ENCODE measurements around the gene KLF13. TPM values are rescaled to one million over a fixed set of nuclear protein-coding genes. Genes with fewer than 3 reads are reported as not detected.

Gene KLF13
- total and polyA plus RNA-seq, 3 experiments from 2014 or later: 109 to 147 (median 145) TPM

GRCh38 chr15:31391687-31392671 lies 65.3 kb downstream of the KLF13 start:
- Histone ChIP-seq H3K27ac (ENCODE audit: low read depth, low read length) (peak overlapping the region; percentile 73), H3K4me3 (ENCODE audit: low read length) (peak overlapping the region; percentile 87), H3K9me3 (ENCODE audit: low read length) (no peaks in the 10 kb centered on the region), H3K27me3 (ENCODE audit: insufficient read depth, low read length, poor library complexity, severe bottlenecking) (no peaks in the 10 kb centered on the region), H3K36me3 (ENCODE audit: insufficient read depth, low read length) (no peaks in the 10 kb centered on the region), H3K4me1 (ENCODE audit: insufficient read depth, low read length) (peaks cover 33% of the 10 kb centered on the region)
- Mint-ChIP-seq H3K4me1 (peaks cover 49 to 69% (median 57%) of the 10 kb centered on the region in 3 donors), H3K36me3 (peaks cover 0 to 13% (median 0%) of the 10 kb centered on the region in 3 donors), H3K9me3 (no peaks in the 10 kb centered on the region), H3K4me3 (peak overlapping the region; percentile 87 to 98 (median 95)), H3K27me3 (peaks cover 0 to 1% of the 10 kb centered on the region in 2 donors), H3K27ac (peak overlapping the region; percentile 82 to 99 (median 98))
- ChIA-PET CTCF (interaction anchor here (0.8 to 5.8 kb wide), 14 partner anchors 9 to 192 kb away, joined by 3 to 29 read pairs (median 6); partner anchors contain the start of gene KLF13), POLR2A (interaction anchor here (0.6 to 2.8 kb wide), 20 partner anchors 14 to 128 kb away, joined by 3 to 53 read pairs (median 4); partner anchors contain the start of gene KLF13)
- DNase-seq: peak; percentile 78 to 91 (median 82)

DNA sequence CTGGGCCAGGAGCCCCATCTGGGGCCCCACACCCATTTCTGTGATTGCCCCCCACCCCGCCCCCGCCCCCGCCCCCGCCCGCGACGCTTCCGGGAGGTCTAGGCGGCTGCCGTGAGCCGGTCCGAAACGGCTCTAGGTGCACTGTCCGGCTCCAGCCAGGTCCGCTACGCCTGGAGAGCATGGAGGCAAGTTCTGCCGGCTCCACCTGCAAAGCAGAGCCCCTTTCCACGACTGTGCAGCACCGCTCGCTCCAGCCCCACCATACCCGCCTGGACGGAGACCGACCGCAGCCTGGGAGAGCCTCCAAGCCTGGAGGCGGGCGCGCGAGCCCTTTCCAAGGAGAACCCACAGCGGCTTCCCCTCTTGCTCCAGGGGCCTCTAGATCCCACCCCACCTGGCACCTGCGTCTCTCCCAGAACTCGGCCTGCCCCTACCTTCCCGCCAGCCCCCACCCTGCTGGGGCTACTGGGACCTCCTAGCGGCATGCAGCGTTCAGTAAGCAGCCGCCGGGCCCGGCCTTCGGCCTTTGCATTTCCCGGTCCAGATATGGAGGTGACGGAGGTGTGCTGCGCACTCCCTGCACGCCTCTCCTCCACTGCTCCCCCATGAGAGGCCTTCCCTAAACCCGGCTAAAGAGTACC lies 66.2 kb downstream of the KLF13 start:
- Mint-ChIP-seq H3K36me3 (peaks cover 0 to 12% (median 0%) of the 10 kb centered on the region in 3 donors), H3K9me3 (no peaks in the 10 kb centered on the region), H3K27ac (peak overlapping the region; percentile 82 to 99 (median 92)), H3K4me3 (peak overlapping the region; percentile 87 to 98 (median 95)), H3K4me1 (peaks cover 44 to 65% (median 50%) of the 10 kb centered on the region in 3 donors), H3K27me3 (peaks cover 0 to 1% of the 10 kb centered on the region in 2 donors)
- peak overlapping the region; percentile 56 for H3K4me3 ChIP-seq (ENCODE audit: low read length)
- ChIA-PET CTCF (interaction anchor here (0.8 to 5.8 kb wide), 12 partner anchors 10 to 95 kb away, joined by 3 to 29 read pairs (median 6); partner anchors contain the start of gene KLF13), POLR2A (interaction anchor here (1.0 to 2.8 kb wide), 16 partner anchors 13 to 129 kb away, joined by 3 to 53 read pairs (median 8); partner anchors contain the start of gene KLF13)
- peaks cover 26% of the 10 kb centered on the region for H3K4me1 ChIP-seq (ENCODE audit: insufficient read depth, low read length)
- no peak for DNase-seq
- no peaks in the 10 kb centered on the region for H3K27me3 ChIP-seq (ENCODE audit: insufficient read depth, low read length, poor library complexity, severe bottlenecking)
- no peaks in the 10 kb centered on the region for H3K9me3 ChIP-seq (ENCODE audit: low read length)
- H3K36me3 ChIP-seq (ENCODE audit: insufficient read depth, low read length): no peaks in the 10 kb centered on the region
- H3K27ac ChIP-seq (ENCODE audit: low read depth, low read length): peak overlapping the region; percentile 73

DNA sequence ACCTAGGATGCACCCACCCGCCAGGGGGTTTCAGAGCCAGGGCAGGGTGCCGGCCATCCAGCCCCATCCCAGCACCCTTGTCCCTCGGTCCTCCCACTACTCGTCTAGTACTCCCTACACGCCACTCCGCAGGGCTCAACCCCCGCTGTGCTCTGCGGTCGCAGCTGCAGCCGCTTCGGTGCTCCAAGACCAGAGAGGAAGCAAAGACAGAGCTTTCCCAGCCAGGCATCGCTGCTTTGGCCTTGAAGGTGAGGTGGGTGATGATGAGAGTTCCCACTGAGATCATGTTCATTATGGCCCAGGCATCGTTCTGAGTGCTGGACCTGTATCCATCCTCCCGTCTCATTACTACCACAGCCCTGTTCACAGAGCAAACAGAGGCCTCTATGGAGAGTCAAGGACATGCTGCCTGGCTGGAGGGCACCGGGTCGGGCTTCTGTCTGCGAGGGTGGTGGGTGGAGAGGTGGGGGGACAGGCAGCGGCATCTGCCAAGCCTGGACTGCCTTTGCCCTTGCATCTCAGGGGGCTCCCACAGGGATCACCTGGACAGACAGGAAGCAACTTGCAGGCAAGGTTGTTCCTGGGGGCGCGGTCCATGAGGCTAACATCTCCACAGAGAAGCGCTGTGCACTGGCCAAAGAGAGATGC lies 66.9 kb downstream of the KLF13 start:
- Mint-ChIP-seq H3K27me3 (peaks cover 0 to 1% of the 10 kb centered on the region in 2 donors), H3K36me3 (peaks cover 0 to 9% (median 0%) of the 10 kb centered on the region in 3 donors), H3K27ac (peak overlapping the region; percentile 73 to 99 (median 90)), H3K4me3 (peak overlapping the region; percentile 87 to 98 (median 95)), H3K4me1 (peaks cover 41 to 67% (median 51%) of the 10 kb centered on the region in 3 donors), H3K9me3 (no peaks in the 10 kb centered on the region)
- Histone ChIP-seq H3K36me3 (ENCODE audit: insufficient read depth, low read length) (no peaks in the 10 kb centered on the region), H3K9me3 (ENCODE audit: low read length) (no peaks in the 10 kb centered on the region), H3K4me3 (ENCODE audit: low read length) (no peak overlapping the region), H3K4me1 (ENCODE audit: insufficient read depth, low read length) (peaks cover 27% of the 10 kb centered on the region), H3K27ac (ENCODE audit: low read depth, low read length) (no peak overlapping the region), H3K27me3 (ENCODE audit: insufficient read depth, low read length, poor library complexity, severe bottlenecking) (no peaks in the 10 kb centered on the region)
- DNase-seq: no peak
- ChIA-PET POLR2A (interaction anchor here (2.8 kb wide), 1 partner anchor 42 kb away, joined by 53 read pairs; no protein-coding TSS in a partner anchor), CTCF (interaction anchor here (2.0 kb wide), 1 partner anchor 40 kb away, joined by 4 read pairs; no protein-coding TSS in a partner anchor)

GRCh38 chr15:31396881-31397560 lies 70.4 kb downstream of the KLF13 start:
- peaks cover 15% of the 10 kb centered on the region for H3K4me1 ChIP-seq (ENCODE audit: insufficient read depth, low read length)
- H3K36me3 Mint-ChIP-seq: peaks cover 0 to 7% (median 0%) of the 10 kb centered on the region in 3 donors
- no peaks in the 10 kb centered on the region for H3K9me3 ChIP-seq (ENCODE audit: low read length)
- H3K4me3 Mint-ChIP-seq: no peak overlapping the region
- H3K27me3 ChIP-seq (ENCODE audit: insufficient read depth, low read length, poor library complexity, severe bottlenecking): no peaks in the 10 kb centered on the region
- H3K9me3 Mint-ChIP-seq: no peaks in the 10 kb centered on the region
- H3K4me3 ChIP-seq (ENCODE audit: low read length): no peak overlapping the region
- ChIA-PET CTCF (interaction anchor here (2.4 to 4.2 kb wide), 2 partner anchors 91 to 196 kb away, joined by 8 to 18 read pairs; no protein-coding TSS in a partner anchor), POLR2A (interaction anchor here (3.5 kb wide), 1 partner anchor 38 kb away, joined by 12 read pairs; no protein-coding TSS in a partner anchor)
- no peaks in the 10 kb centered on the region for H3K36me3 ChIP-seq (ENCODE audit: insufficient read depth, low read length)
- no peak for DNase-seq
- H3K27me3 Mint-ChIP-seq: peaks cover 0 to under 1% of the 10 kb centered on the region in 2 donors
- H3K27ac Mint-ChIP-seq: peak overlapping the region in 3 of 8 donors; percentile 52 to 78 (median 72)
- H3K27ac ChIP-seq (ENCODE audit: low read depth, low read length): no peak overlapping the region
- peaks cover 30 to 67% (median 33%) of the 10 kb centered on the region in 3 donors for H3K4me1 Mint-ChIP-seq

GRCh38 chr15:31397851-31398661 lies 71.4 kb downstream of the KLF13 start:
- ChIA-PET CTCF (interaction anchor here (0.8 to 4.2 kb wide), 8 partner anchors 8 to 92 kb away, joined by 3 to 18 read pairs (median 4); no protein-coding TSS in a partner anchor), POLR2A (interaction anchor here (1.4 to 3.5 kb wide), 2 partner anchors 37 kb away, joined by 3 to 12 read pairs; no protein-coding TSS in a partner anchor)
- Histone ChIP-seq H3K27me3 (ENCODE audit: insufficient read depth, low read length, poor library complexity, severe bottlenecking) (no peaks in the 10 kb centered on the region), H3K36me3 (ENCODE audit: insufficient read depth, low read length) (no peaks in the 10 kb centered on the region), H3K9me3 (ENCODE audit: low read length) (no peaks in the 10 kb centered on the region), H3K4me1 (ENCODE audit: insufficient read depth, low read length) (peaks cover 15% of the 10 kb centered on the region), H3K27ac (ENCODE audit: low read depth, low read length) (no peak overlapping the region), H3K4me3 (ENCODE audit: low read length) (no peak overlapping the region)
- Mint-ChIP-seq H3K4me3 (peak overlapping the region in 1 of 7 donors; percentile 56), H3K27ac (no peak overlapping the region), H3K9me3 (no peaks in the 10 kb centered on the region), H3K36me3 (peaks cover 0 to 3% (median under 1%) of the 10 kb centered on the region in 3 donors), H3K27me3 (no peaks in the 10 kb centered on the region), H3K4me1 (peaks cover 28 to 65% (median 33%) of the 10 kb centered on the region in 3 donors)
- DNase-seq: no peak

GRCh38 chr15:31398677-31399301 lies 72.2 kb downstream of the KLF13 start:
- Mint-ChIP-seq H3K9me3 (no peaks in the 10 kb centered on the region), H3K27ac (peak overlapping the region in 2 of 8 donors; percentile 11 to 21), H3K4me1 (peaks cover 23 to 59% (median 27%) of the 10 kb centered on the region in 3 donors), H3K36me3 (peaks cover 0 to 2% (median 0%) of the 10 kb centered on the region in 3 donors), H3K27me3 (no peaks in the 10 kb centered on the region), H3K4me3 (peak overlapping the region in 1 of 7 donors; percentile 12)
- no peak for DNase-seq
- peaks cover 15% of the 10 kb centered on the region for H3K4me1 ChIP-seq (ENCODE audit: insufficient read depth, low read length)
- H3K27me3 ChIP-seq (ENCODE audit: insufficient read depth, low read length, poor library complexity, severe bottlenecking): no peaks in the 10 kb centered on the region
- POLR2A ChIA-PET: interaction anchor here (1.4 to 3.5 kb wide), 2 partner anchors 36 to 38 kb away, joined by 3 to 12 read pairs; no protein-coding TSS in a partner anchor
- H3K4me3 ChIP-seq (ENCODE audit: low read length): no peak overlapping the region
- H3K9me3 ChIP-seq (ENCODE audit: low read length): no peaks in the 10 kb centered on the region
- no peaks in the 10 kb centered on the region for H3K36me3 ChIP-seq (ENCODE audit: insufficient read depth, low read length)
- CTCF ChIA-PET: interaction anchor here (0.8 to 4.2 kb wide), 8 partner anchors 9 to 92 kb away, joined by 3 to 18 read pairs (median 4); no protein-coding TSS in a partner anchor
- H3K27ac ChIP-seq (ENCODE audit: low read depth, low read length): no peak overlapping the region
